ENCODE measurements around the gene VWA3B. TPM values are rescaled to one million over a fixed set of nuclear protein-coding genes. Genes with fewer than 3 reads are reported as not detected.

Gene VWA3B
- total RNA-seq, 2 experiments from 2014 or later: not detected

GRCh38 chr2:98070081-98070480, 16.9 kb upstream of the VWA3B start:
- BruUV-seq (replicated peaks): no TSS peak
- Histone ChIP-seq H3K36me3 (ENCODE audit: insufficient read depth, low read length) (no peaks in the 10 kb centered on the region), H3K79me2 (ENCODE audit: insufficient read depth, low read depth, low read length) (no peaks in the 10 kb centered on the region), H3K4me3 (ENCODE audit: low read depth, low read length, poor library complexity, severe bottlenecking) (no peak overlapping the region), H3K4me2 (ENCODE audit: low read length) (no peak overlapping the region), H3K4me1 (ENCODE audit: insufficient read depth, low read length, poor library complexity, severe bottlenecking) (no peaks in the 10 kb centered on the region), H3K27ac (ENCODE audit: low read depth, low read length, poor library complexity, severe bottlenecking) (no peak overlapping the region), H2AFZ (ENCODE audit: low read length) (no peak overlapping the region), H3K9me2 (ENCODE audit: insufficient read depth, low read length) (no peaks in the 10 kb centered on the region), H4K20me1 (ENCODE audit: insufficient read depth, low read length) (no peaks in the 10 kb centered on the region), H3K9me3 (ENCODE audit: low read length) (peaks cover 11% of the 10 kb centered on the region; the same call in 1 of the 2 replicates)
- POLR2A ChIA-PET: no interaction called here
- DNase-seq (ENCODE audit: low spot score): no peak
- CTCF ChIA-PET (ENCODE audit: unreplicated experiment): no interaction called here
- TF ChIP-seq EZH2phosphoT487 (IDR thresholded peaks at IDR 0.05; ENCODE audit: borderline replicate concordance, low read depth, low read length) (no peak), CTCF (conservative IDR thresholded peaks at IDR 0.05; ENCODE audit: low read length) (no peak)
- intact Hi-C loops (cut with micrococcal nuclease; ENCODE audit: unreplicated experiment): no loop called here

DNA sequence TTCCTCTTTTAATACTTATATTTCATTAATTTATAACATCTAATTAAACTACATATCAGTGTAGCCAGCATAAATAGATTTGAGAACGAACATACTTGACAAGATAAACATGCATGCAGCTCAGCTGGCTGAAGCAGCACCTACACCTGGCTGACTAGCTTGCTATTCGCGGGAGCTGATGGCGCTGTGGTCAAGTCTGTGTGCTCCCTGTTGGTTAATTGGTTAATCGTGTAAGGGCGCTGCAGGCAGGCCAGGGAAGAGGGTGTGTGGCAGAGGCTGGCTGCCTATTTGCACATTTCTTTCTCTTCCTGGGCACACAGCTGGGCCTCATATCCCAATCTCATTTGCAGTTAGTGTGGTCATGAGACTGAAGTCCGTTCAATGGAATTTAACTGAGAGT, 14.5 kb upstream of the VWA3B start:
- BruUV-seq (replicated peaks): no TSS peak
- intact Hi-C loops (cut with micrococcal nuclease; ENCODE audit: unreplicated experiment): no loop called here
- CTCF ChIA-PET (ENCODE audit: unreplicated experiment): no interaction called here
- DNase-seq (ENCODE audit: low spot score): no peak
- TF ChIP-seq EZH2phosphoT487 (IDR thresholded peaks at IDR 0.05; ENCODE audit: borderline replicate concordance, low read depth, low read length) (no peak), CTCF (conservative IDR thresholded peaks at IDR 0.05; ENCODE audit: low read length) (no peak)
- Histone ChIP-seq H3K36me3 (ENCODE audit: insufficient read depth, low read length) (no peaks in the 10 kb centered on the region), H2AFZ (ENCODE audit: low read length) (no peak overlapping the region), H3K4me3 (ENCODE audit: low read depth, low read length, poor library complexity, severe bottlenecking) (no peak overlapping the region), H3K4me2 (ENCODE audit: low read length) (no peak overlapping the region), H3K4me1 (ENCODE audit: insufficient read depth, low read length, poor library complexity, severe bottlenecking) (no peaks in the 10 kb centered on the region), H3K9me2 (ENCODE audit: insufficient read depth, low read length) (no peaks in the 10 kb centered on the region), H4K20me1 (ENCODE audit: insufficient read depth, low read length) (no peaks in the 10 kb centered on the region), H3K79me2 (ENCODE audit: insufficient read depth, low read depth, low read length) (no peaks in the 10 kb centered on the region), H3K27ac (ENCODE audit: low read depth, low read length, poor library complexity, severe bottlenecking) (no peak overlapping the region), H3K9me3 (ENCODE audit: low read length) (peaks cover 11% of the 10 kb centered on the region; the same call in 1 of the 2 replicates)
- POLR2A ChIA-PET: no interaction called here

DNA sequence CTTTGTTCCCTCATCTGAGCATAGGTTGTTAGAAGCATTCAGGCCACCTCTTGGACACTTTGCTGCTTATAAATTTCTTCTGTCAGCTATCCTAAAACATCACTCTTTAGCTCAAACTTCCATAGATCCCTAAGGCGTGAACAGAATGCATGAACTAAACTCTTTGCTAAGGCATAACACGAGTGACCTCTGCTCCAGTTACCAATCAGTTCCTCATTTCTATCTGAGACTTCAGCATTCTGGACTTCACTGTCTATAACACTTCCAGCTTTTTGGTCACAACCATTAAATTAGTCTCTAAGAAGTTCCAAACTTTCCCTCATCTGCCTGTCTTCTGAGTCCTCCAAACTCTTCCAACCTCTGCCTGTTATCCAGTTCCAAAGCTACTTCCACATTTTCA, 8.3 kb upstream of the VWA3B start:
- ChIA-PET POLR2A (interaction anchor here (0.6 kb wide), 1 partner anchor 129 kb away, joined by 3 read pairs; no protein-coding TSS in a partner anchor), CTCF (ENCODE audit: unreplicated experiment) (no interaction called here)
- no peak overlapping the region for H3K27ac ChIP-seq (ENCODE audit: low read depth, low read length, poor library complexity, severe bottlenecking)
- intact Hi-C loops (cut with micrococcal nuclease; ENCODE audit: unreplicated experiment): no loop called here
- peaks cover 17% of the 10 kb centered on the region for H3K4me1 ChIP-seq (ENCODE audit: insufficient read depth, low read length, poor library complexity, severe bottlenecking)
- no peaks in the 10 kb centered on the region for H4K20me1 ChIP-seq (ENCODE audit: insufficient read depth, low read length)
- no peaks in the 10 kb centered on the region for H3K36me3 ChIP-seq (ENCODE audit: insufficient read depth, low read length)
- no TSS peak for BruUV-seq (replicated peaks)
- no peaks in the 10 kb centered on the region for H3K9me2 ChIP-seq (ENCODE audit: insufficient read depth, low read length)
- H3K79me2 ChIP-seq (ENCODE audit: insufficient read depth, low read depth, low read length): no peaks in the 10 kb centered on the region
- peaks cover 8% of the 10 kb centered on the region; the same call in 1 of the 2 replicates for H3K9me3 ChIP-seq (ENCODE audit: low read length)
- H3K4me2 ChIP-seq (ENCODE audit: low read length): no peak overlapping the region
- no peak for DNase-seq (ENCODE audit: low spot score)
- no peak overlapping the region for H2AFZ ChIP-seq (ENCODE audit: low read length)
- H3K4me3 ChIP-seq (ENCODE audit: low read depth, low read length, poor library complexity, severe bottlenecking): no peak overlapping the region
- TF ChIP-seq CTCF (conservative IDR thresholded peaks at IDR 0.05; ENCODE audit: low read length) (no peak), EZH2phosphoT487 (IDR thresholded peaks at IDR 0.05; ENCODE audit: borderline replicate concordance, low read depth, low read length) (no peak)
